ENCODE data around the gene MAFF. TPM values are rescaled to one million over a fixed set of nuclear protein-coding genes. Genes with fewer than 3 reads are reported as not detected.

The MAFF gene
- total and polyA plus RNA-seq, 3 donors from 2014 or later: 3.2 to 5.8 (median 3.7) TPM

DNA sequence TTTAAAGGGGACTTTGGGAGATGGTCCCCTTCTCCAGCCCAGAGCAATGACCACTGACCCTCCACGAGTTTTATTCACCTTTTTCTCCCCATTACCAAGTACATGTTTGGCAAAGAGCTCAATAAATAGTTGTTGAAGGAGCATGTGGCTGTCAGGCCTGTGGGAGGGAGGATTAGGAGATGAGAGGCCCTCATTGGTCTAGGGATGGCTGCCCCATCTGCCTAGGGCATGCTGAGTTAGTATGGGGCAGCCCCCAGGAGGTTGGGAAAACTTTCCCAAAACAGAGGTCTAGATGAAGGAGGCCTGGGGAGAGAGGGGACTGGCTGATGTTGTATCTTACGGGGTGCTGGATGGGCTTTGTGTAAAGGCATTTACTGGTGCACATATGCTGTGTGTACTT lies 10.6 kb downstream of the MAFF start:
- Histone ChIP-seq H3K27ac (no peak overlapping the region), H3K4me3 (no peak overlapping the region), H3K9me3 (no peaks in the 10 kb centered on the region), H3K36me3 (ENCODE audit: low read depth, missing control alignments) (no peaks in the 10 kb centered on the region), H3K27me3 (no peaks in the 10 kb centered on the region), H3K4me1 (peaks cover 8% of the 10 kb centered on the region)
- no peak for DNase-seq
- TF ChIP-seq, protein P1, sequence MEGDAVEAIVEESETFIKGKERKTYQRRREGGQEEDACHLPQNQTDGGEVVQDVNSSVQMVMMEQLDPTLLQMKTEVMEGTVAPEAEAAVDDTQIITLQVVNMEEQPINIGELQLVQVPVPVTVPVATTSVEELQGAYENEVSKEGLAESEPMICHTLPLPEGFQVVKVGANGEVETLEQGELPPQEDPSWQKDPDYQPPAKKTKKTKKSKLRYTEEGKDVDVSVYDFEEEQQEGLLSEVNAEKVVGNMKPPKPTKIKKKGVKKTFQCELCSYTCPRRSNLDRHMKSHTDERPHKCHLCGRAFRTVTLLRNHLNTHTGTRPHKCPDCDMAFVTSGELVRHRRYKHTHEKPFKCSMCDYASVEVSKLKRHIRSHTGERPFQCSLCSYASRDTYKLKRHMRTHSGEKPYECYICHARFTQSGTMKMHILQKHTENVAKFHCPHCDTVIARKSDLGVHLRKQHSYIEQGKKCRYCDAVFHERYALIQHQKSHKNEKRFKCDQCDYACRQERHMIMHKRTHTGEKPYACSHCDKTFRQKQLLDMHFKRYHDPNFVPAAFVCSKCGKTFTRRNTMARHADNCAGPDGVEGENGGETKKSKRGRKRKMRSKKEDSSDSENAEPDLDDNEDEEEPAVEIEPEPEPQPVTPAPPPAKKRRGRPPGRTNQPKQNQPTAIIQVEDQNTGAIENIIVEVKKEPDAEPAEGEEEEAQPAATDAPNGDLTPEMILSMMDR (IDR thresholded peaks at IDR 0.05): no peak
- no peak for TF ChIP-seq POLR2A (IDR thresholded peaks at IDR 0.05)
- intact Hi-C loops (cut with DNase I; ENCODE audit: low total_unique reads): no loop called here
- WGBS, 2 donors: 73 to 79% methylated on average over 2 of the region's 2 CpGs

DNA sequence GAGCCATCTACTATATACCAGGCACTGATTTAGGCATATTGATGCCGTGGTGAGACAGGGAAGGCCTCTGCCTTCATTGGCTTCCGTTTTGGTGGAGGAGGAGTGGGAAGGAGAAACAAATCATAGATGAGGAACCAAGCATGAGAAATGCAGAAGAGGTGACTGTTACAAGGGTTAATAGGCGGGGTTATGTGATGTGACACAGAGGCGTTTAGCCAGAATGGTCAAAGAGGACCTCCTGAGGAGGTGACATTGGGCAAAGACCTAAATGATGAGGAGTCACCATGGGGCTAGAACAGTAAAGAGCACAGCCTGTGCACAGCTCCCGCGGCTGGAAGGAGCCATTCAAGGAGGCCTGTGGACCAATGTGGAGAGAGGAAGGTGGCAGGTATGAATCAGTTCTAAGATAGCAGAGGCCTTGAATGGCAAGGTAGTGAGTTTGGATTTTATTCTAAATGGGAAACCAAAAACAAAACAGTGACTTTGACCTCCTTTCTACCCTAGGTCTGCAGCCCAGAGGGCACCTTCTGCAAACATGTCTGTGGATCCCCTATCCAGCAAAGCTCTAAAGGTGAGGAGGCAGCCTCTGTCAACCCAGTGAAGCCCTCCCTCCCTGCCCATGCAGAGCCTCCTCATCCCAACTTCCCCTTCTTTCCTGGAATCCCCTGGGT lies 11.7 kb downstream of the MAFF start:
- no peak for DNase-seq
- no peaks in the 10 kb centered on the region for H3K27me3 ChIP-seq
- H3K4me3 ChIP-seq: peak overlapping the region in 1 of 2 donors; percentile 34
- H3K4me1 ChIP-seq: peaks cover 15% of the 10 kb centered on the region
- no peak for TF ChIP-seq POLR2A (IDR thresholded peaks at IDR 0.05)
- TF ChIP-seq, protein P1 (IDR thresholded peaks at IDR 0.05): no peak
- no peaks in the 10 kb centered on the region for H3K9me3 ChIP-seq
- no peaks in the 10 kb centered on the region for H3K36me3 ChIP-seq (ENCODE audit: low read depth, missing control alignments)
- WGBS, 2 donors: 90 to 91% methylated on average over 6 of the region's 6 CpGs
- intact Hi-C loops (cut with DNase I; ENCODE audit: low total_unique reads): no loop called here
- no peak overlapping the region for H3K27ac ChIP-seq

DNA sequence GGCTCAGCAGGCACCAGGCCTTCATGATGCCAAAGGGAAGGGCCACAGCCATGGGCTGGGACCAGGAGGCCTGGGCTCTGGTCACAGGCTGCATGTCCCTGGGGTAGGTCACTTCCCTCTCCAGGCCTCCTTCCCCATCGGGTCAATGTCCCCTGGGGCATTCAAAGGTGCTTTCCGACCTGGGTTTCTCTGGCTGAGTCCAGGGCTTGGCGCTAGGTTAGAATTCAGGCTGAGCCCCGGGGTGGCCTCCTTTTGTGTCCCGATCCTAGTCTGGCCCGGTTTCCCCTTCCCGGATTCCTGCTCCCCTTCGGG lies 12.2 kb downstream of the MAFF start:
- no peak for DNase-seq
- intact Hi-C loops (cut with DNase I; ENCODE audit: low total_unique reads): no loop called here
- peaks cover 20% of the 10 kb centered on the region for H3K4me1 ChIP-seq
- H3K27me3 ChIP-seq: no peaks in the 10 kb centered on the region
- 17 to 40% methylated on average over 2 to 8 of the region's 8 CpGs for WGBS, 2 donors
- H3K36me3 ChIP-seq (ENCODE audit: low read depth, missing control alignments): no peaks in the 10 kb centered on the region
- no peak overlapping the region for H3K27ac ChIP-seq
- TF ChIP-seq, protein P1 (IDR thresholded peaks at IDR 0.05): no peak
- no peak for TF ChIP-seq POLR2A (IDR thresholded peaks at IDR 0.05)
- H3K4me3 ChIP-seq: peak overlapping the region in 1 of 2 donors; percentile 34
- H3K9me3 ChIP-seq: no peaks in the 10 kb centered on the region

- Histone ChIP-seq H3K4me3 (peak overlapping the region in 1 of 2 donors; percentile 34), H3K36me3 (ENCODE audit: low read depth, missing control alignments) (no peaks in the 10 kb centered on the region), H3K27me3 (no peaks in the 10 kb centered on the region), H3K27ac (no peak overlapping the region), H3K9me3 (no peaks in the 10 kb centered on the region), H3K4me1 (peaks cover 23% of the 10 kb centered on the region)
- DNase-seq: peak; percentile 74
- TF ChIP-seq, protein P1 (IDR thresholded peaks at IDR 0.05): no peak
- TF ChIP-seq POLR2A (IDR thresholded peaks at IDR 0.05): no peak
- intact Hi-C loops (cut with DNase I; ENCODE audit: low total_unique reads): no loop called here
- 34 to 36% methylated on average over 57 to 73 of the region's 81 CpGs for WGBS, 2 donors
These were observed 12.7 kb downstream of the MAFF start for GRCh38 chr22:38214302-38215056.
